Suprapubic skin (tissue), 4 donors: ENCODE data around the gene DGCR2.

ENCODE experiments used
- CTCF ChIP-seq, 2 donors: fragments of 200-600 bp in 1 of 2; fragments of 450-650 bp in 1 of 2; sonication (generic) in 1 of 2; IDR thresholded peaks; one replicate each; pipeline ENCODE4 v1.5.1; 2016 to 2019; ENCODE audit warnings: antibody characterized with exemption in 2 of 2, mild to moderate bottlenecking in 1 of 2, moderate library complexity in 1 of 2
- EP300 ChIP-seq: sonication (generic); formaldehyde crosslinking; IDR thresholded peaks from one replicate; pipeline ENCODE4 v1.6.1; 2017; ENCODE audit warnings: antibody characterized with exemption
- POLR2A ChIP-seq, 2 donors: fragments of 450-650 bp; IDR thresholded peaks; one replicate each; pipeline ENCODE4 v1.6.1; 2017; ENCODE audit warnings: antibody characterized with exemption in 2 of 2, mild to moderate bottlenecking in 2 of 2, moderate library complexity in 2 of 2
- POLR2AphosphoS5 ChIP-seq, 3 donors: sonication (generic); formaldehyde crosslinking; IDR thresholded peaks; one replicate each; pipeline ENCODE4 v1.6.1; 2017; ENCODE audit warnings: antibody characterized with exemption in 3 of 3

- TF ChIP-seq POLR2AphosphoS5 (IDR thresholded peaks at IDR 0.05) (no peak), POLR2A (IDR thresholded peaks at IDR 0.05) (no peak), CTCF (IDR thresholded peaks at IDR 0.05) (no peak), EP300 (no peak)
These were observed 2.8 kb upstream of the DGCR2 start for GRCh38 chr22:19125011-19125410.
